C4-2B (cell line): ENCODE measurements around the gene AIRE.

Source experiments
- H3K27ac ChIP-seq: fragments of 450-650 bp; 2 replicates; pipeline ENCODE4 v1.5.1; 2017
- ZFX ChIP-seq: fragments of 450-650 bp; IDR thresholded peaks from 2 replicates; pipeline ENCODE4 v1.6.1; 2017
- TF ChIP-seq, protein P1 (sequence below): fragments of 450-650 bp; conservative IDR thresholded peaks from 2 replicates; pipeline ENCODE4 v1.5.1; 2017; ENCODE audit warnings: mild to moderate bottlenecking

The AIRE gene

DNA sequence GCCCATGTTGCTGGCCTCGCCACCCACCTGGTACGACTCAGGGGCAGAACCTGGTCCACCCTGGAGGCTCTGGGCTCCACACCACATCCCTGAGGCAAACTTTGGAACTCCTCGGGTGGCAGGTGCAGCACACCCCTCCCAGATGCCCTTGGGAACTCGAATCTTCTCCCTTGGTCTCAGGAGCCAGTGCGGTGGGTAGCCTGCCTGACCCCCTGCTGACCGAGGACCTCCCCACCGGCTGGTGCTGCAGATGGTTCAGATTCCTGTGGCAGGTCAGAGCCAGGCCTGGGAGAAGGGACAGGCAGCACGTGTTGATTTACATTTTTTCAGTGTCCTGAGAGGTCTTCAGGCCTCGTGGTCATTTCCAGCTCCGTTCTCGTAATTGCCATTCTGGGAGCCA is 59.8 kb downstream of the AIRE start:
- TF ChIP-seq, protein P1, sequence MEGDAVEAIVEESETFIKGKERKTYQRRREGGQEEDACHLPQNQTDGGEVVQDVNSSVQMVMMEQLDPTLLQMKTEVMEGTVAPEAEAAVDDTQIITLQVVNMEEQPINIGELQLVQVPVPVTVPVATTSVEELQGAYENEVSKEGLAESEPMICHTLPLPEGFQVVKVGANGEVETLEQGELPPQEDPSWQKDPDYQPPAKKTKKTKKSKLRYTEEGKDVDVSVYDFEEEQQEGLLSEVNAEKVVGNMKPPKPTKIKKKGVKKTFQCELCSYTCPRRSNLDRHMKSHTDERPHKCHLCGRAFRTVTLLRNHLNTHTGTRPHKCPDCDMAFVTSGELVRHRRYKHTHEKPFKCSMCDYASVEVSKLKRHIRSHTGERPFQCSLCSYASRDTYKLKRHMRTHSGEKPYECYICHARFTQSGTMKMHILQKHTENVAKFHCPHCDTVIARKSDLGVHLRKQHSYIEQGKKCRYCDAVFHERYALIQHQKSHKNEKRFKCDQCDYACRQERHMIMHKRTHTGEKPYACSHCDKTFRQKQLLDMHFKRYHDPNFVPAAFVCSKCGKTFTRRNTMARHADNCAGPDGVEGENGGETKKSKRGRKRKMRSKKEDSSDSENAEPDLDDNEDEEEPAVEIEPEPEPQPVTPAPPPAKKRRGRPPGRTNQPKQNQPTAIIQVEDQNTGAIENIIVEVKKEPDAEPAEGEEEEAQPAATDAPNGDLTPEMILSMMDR: no peak
- no peak for TF ChIP-seq ZFX

GRCh38 chr21:44347911-44348451 is 62.3 kb downstream of the AIRE start:
- TF ChIP-seq, protein P1: no peak
- peak; percentile 61; the same call in 1 of the 2 replicates for TF ChIP-seq ZFX
- peak overlapping the region; percentile 61 for H3K27ac ChIP-seq

More for the DNA sequence above, 59.8 kb downstream of the AIRE start:
- no peak overlapping the region for H3K27ac ChIP-seq
